Stimulated activated CD8-positive, alpha-beta memory T cell treated with anti-CD3 and anti-CD28 coated beads, Interleukin-12 subunit alpha, Interleukin-12 subunit beta, amount 100 ng/mL, for 24 hours (primary cell): ENCODE measurements around the gene GPC3.

Source experiments
- DNase-seq: peaks from one replicate; pipeline ENCODE4 v3.0.0-alpha.2; 2020; ENCODE audit errors: extremely low read depth

GPC3 gene

DNA sequence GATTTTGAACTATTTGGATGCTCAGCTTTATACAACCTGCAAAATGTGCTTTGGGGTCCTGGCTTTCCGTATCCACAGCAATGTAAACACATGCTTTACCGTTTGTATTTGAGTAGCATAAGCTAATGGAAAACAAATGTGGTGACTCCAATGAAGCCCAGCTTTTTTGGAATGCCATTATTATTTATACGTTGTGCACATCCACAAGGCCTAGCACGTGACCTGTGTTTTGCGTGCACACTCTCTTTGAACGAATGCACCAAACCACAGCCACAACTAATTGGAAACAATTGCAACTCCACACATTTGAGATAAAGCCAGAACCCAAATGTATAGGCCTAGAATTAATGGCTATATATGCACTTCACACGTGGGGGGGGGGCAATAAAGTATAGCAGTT, 380.6 kb downstream of the GPC3 start:
- DNase-seq = no peak

GRCh38 chrX:133602881-133603280, 382.5 kb downstream of the GPC3 start:
- no peak for DNase-seq

- no peak for DNase-seq
Observed at GRCh38 chrX:133601116-133601515, 384.3 kb downstream of the GPC3 start.

DNA sequence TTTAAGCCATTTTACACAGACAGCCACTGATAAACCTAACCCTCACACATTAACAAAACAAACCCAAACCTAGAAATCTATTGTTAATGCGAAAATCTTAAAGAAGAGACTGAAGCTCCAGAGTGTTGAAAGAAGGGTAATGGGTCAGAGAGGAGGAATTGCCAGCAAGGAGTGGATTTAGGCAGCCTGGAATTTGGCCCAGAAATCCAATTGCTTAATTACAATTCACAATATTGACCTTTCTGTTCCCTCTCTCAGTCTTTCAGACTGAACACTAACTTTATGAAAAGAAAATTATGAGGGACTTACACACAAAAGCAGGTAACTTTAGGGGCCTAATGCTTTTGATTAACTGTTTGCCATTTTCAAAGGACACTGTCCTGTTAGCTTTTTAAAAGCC, 384.9 kb downstream of the GPC3 start:
- DNase-seq = no peak

DNA sequence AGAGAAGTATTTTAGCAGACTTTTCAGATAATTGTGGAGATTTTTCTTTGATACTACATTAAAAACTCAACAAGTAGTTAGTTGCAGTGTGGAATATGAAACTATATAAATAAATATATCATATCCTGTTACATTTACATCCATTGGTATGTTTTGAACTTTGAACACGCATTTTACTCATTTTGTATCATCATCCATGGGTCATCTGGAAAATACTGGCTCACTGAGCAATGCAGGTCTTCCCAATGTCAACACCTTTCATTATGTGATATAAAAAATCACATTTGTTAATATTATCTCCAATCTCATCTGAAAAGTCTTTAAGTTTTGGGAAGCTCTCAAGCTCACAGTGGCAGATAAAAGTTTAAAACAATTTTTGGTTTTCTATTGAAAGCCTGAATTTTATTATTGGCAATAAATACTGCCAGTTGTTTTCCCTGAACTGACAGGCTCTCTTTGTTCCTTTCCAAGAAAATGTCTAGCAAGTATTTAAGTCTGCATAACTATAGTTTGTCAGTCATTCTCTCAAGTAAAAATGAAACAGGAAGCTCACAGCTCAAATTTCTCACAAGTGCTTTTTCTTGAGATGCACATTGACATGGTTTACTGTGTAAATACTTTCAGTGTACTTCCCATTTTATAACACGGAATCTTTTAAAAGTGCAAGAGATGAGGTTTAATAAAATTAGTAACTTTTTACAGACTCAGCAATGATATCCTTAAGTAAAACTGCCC, 386.6 kb downstream of the GPC3 start:
- no peak for DNase-seq

GRCh38 chrX:133594156-133594555, 391.2 kb downstream of the GPC3 start:
- DNase-seq = no peak

- no peak for DNase-seq
Observed at GRCh38 chrX:133593531-133593930, 391.9 kb downstream of the GPC3 start.

GRCh38 chrX:133590703-133591505, 394.5 kb downstream of the GPC3 start:
- DNase-seq = no peak

GRCh38 chrX:133588827-133589226, 396.6 kb downstream of the GPC3 start:
- no peak for DNase-seq

- no peak for DNase-seq
Observed at GRCh38 chrX:133587818-133588217, 397.6 kb downstream of the GPC3 start.

GRCh38 chrX:133587071-133587470, 398.3 kb downstream of the GPC3 start:
- DNase-seq = no peak

DNA sequence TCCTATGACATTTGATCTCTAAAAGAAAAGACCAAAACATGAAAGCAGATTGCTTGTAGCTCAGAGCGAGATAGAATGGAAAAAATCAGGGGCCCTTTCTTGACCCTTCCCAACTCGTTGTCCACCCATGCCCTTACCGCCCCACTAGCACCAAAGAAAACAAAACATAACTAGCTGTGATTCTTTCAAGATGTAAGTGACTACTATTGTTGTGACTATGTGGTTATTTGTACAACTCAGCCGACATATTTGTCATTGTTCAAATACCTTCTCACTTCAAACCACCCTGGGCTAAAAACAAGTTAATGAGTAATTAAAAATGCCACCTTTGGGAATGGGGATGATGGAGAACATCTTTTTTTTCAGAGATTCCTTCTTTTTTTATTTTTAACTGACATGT, 399.0 kb downstream of the GPC3 start:
- no peak for DNase-seq

DNA sequence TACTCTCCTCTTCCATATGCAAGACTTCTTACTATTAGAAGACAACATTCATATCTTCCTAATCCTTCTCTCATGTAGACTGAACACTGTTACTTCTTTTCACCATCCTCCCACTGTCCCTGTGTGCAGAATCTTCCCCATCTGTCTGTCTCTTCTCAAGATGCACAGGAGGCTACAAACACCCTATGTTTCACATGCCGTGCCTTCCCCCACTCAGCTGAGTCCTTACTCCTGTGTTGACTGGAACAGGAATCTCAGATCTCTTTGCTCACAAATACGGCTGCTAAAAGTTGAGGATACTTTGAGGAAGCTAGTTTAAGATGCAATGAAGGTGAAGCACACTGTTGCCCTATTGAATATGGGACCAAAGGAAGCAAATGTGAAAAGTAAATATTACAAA, 401.6 kb downstream of the GPC3 start:
- DNase-seq = no peak

DNA sequence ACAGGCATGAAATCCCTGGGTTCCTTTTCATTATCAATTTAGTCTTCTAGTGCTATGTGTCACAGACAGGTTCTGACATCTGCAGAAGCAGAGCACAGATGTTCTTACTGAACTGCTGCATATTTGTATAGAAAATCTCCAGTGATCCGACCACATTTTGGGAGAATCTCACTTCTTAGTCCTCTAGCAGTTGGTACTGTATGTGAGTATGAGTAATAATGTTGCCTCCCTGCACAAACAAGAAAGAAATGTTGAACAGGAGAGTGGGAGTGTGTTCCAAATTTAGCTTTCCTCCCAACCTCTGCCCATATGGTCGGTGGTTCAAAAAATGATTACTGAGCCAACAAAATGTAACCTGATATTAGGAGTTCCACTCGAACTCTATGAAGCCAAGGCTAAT, 404.8 kb downstream of the GPC3 start:
- DNase-seq = no peak

DNA sequence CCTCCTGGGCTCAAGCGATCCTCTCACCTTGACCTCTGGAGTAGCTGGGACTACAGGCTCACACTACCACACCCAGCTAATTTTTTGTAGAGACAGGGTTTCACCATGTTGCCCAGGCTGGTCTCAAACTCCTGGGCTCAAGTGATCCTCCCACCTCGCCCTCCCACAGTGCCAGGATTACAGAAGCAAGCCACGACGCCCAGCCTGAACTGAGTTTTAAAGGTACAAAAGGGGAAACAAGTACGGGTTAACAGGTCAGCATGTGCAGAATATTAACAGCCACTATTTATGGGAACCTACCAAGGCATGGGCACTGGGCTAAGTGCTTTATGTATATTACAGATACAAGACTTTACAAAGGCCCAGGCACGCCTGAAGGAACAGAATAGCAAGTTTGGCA, 405.8 kb downstream of the GPC3 start:
- DNase-seq = no peak

- DNase-seq = no peak
Observed at GRCh38 chrX:133576876-133577275, 408.5 kb downstream of the GPC3 start.

DNA sequence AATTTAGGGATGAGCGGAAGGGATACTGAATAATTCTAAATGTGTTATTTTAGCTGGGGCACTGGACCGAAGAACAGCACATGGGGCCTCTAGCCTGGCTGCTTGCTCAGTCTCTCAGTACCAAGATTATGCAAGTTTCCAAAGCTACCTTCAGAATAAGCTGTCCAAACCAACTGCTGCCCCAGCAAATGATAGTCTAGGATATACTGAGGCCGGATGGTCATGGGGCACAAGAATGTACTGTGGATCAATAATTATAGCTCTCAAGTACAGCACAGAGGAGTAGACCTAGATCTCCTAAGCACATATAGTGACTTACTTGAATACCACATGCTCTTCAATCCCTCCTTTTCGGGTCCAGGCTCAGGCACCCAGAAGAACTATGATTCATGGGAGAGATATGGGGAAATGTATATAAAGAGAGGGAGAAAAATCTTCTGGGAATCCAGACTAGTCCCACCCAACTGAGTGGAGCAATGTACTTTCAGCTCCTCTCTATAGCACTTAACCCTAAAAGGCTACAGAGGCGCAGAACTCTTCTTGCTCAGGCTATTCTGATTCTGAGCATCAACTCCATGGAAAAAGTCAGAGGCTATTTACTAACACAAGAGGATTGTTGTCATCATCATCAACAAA, 409.8 kb downstream of the GPC3 start:
- DNase-seq = no peak

DNA sequence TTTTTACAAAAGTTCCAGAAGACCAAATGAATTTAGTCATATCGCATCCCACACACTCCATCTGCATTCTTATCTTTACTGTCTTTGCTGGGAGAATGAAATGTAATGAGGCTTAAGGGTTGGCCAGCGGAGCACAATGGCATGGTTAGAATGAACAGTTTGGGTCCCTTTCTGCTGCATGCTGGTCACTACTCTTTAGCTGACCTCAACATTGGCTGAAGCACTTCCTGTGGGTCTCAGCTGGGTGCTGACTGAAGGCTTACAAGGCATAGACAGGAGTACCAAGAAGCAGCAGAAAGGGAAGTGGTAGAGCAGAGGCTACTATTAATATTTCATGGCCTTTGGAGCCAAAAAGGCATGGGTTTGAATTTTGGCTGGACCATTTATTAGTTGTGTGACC, 410.7 kb downstream of the GPC3 start:
- DNase-seq = no peak

- no peak for DNase-seq
Observed at GRCh38 chrX:133570549-133570948, 414.8 kb downstream of the GPC3 start.

DNA sequence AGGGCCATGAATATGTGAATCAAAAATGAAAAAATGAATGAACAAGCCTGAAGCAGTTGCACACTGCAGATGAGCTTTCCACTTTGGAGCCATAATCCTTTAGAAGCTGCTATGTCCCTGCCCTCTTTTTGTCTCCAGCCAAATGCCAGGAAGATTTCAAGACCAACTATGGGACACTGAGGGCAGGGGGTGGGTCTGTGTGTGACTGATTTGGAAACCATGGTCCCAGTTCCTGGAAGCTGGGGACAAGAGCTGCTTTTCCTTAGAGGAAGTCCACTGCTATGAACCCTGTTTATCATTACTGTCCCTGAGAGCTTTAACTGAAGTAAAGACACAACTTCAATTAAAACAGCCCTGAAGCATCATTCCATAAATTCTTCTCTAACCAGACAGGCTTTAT, 416.2 kb downstream of the GPC3 start:
- no peak for DNase-seq

GRCh38 chrX:133568109-133568508, 417.3 kb downstream of the GPC3 start:
- DNase-seq = no peak

DNA sequence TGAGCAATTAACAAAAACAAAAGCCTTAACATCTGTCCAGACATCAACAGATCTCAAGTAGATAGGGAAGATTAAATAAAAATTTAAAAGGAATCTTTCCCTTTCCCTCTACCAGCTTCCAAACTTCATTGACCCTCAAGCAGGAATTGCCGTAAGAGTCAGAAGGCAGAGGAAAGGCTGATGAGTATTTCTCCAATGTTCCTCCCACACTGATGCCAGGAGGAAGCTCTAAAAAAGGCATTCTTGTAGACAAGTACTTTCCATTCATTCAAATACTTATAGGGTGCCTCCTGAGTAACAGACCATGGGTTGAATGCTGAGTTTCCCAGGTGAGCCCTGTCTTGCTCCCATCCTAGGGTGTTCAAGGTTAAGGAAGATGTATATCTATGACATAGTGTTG, 418.5 kb downstream of the GPC3 start:
- no peak for DNase-seq

DNA sequence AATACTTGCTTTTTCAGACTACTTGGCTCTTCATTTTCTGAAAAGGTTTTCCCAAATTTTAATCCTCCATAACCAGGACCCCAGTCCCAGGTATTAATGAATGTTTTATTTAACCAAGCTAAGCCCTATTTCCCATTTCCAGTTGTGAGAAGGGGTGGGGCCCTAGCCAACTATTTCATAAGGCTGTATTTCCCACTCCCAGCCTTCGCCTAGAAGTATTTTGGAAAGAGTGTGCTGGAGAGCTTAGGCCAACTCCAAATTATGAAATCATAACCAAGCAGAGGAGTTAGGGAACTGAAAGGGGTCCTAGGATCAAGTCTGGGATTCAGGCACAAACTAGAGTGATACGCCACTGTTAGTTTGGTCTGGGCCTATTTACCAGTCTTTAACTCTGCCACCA, 421.7 kb downstream of the GPC3 start:
- no peak for DNase-seq
